GM12865 (cell line): Measurements from ENCODE around the gene SAFB.

Experiments
- DNase-seq: peaks from one replicate; pipeline ENCODE4 v3.0.0; 2010; ENCODE audit warnings: low read depth
- H3K4me3 ChIP-seq: 2 replicates; pipeline ENCODE4 v1.5.1; 2011; ENCODE audit warnings: mild to moderate bottlenecking, low read depth, low read length, control low read depth
- TF ChIP-seq, protein P1 (sequence below): IDR thresholded peaks from 2 replicates; pipeline ENCODE4 v1.5.1; 2011; ENCODE audit warnings: low read length, control low read depth, low read depth, inconsistent platforms; ENCODE audit not compliant: insufficient read depth; ENCODE audit errors: missing control alignments

The SAFB gene

DNA sequence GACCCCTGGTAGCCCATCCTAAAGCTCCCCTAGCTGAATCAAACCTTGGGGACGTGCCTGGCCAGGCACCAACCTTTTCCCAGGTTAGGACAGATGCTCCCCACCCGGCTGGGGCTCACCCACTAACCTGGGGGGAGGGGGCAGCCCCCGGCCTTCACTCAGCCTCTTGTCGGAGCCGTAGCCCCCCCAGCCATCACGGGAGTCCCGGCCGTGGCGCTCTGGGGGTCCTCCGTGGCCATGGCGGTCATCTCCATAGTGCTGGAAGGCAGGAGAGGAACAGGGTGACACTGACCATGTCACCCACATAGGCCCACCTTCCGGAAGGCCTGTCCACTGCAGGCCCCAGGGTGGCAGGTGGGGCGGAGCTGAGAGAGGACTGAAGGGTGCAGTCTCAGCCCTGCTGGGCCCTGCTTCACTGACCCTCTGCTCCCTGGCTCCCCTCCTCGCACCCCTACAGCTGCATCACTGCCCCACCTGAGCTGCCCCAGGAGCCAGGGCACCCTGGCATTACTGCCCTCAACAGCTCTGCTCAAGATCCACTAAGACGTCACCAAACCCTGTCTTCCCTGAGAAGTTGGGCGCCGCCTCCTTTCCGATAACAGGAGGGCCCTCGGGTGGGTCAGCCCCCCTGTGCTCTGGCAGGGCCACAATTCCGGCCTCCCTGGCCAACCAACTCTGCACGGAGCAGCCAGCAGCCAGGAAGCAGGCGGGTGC is 32.6 kb upstream of the SAFB start:
- no peak for DNase-seq
- H3K4me3 ChIP-seq = no peak overlapping the region
- TF ChIP-seq, protein P1, sequence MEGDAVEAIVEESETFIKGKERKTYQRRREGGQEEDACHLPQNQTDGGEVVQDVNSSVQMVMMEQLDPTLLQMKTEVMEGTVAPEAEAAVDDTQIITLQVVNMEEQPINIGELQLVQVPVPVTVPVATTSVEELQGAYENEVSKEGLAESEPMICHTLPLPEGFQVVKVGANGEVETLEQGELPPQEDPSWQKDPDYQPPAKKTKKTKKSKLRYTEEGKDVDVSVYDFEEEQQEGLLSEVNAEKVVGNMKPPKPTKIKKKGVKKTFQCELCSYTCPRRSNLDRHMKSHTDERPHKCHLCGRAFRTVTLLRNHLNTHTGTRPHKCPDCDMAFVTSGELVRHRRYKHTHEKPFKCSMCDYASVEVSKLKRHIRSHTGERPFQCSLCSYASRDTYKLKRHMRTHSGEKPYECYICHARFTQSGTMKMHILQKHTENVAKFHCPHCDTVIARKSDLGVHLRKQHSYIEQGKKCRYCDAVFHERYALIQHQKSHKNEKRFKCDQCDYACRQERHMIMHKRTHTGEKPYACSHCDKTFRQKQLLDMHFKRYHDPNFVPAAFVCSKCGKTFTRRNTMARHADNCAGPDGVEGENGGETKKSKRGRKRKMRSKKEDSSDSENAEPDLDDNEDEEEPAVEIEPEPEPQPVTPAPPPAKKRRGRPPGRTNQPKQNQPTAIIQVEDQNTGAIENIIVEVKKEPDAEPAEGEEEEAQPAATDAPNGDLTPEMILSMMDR = no peak

DNA sequence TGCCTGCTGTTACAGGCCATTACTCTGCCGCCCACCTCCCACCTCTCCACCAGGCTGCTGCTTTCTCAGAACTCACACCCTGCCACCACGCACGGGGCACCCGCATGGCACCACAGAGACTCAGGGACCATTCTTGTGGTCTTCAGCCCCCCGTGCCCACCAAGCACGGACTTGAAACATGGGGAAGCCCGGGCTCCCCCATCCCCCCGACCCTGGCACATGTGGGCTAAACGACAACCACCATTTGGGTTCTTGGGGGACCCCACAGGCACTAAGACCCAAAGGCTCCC is 32.1 kb upstream of the SAFB start:
- no peak for DNase-seq
- H3K4me3 ChIP-seq = no peak overlapping the region
- TF ChIP-seq, protein P1 = no peak

DNA sequence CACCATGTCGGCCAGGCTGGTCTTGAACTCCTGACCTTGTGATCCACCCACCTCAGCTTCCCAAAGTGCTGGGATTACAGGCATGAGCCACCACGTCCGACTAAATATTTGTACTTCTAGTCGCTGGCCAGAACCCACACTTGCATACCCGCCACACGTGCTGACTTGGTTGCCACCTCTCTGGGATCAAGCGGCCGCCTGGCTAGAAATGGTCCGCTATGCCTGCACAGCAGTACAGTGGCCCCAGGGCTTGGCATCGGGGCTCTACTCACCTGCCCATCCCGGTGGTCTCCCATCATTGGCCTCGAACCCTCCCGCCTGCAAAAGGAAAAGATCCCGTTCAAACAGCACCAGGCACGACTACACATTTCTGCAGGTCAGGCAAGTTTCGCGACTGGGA is 31.4 kb upstream of the SAFB start:
- TF ChIP-seq, protein P1 = no peak
- H3K4me3 ChIP-seq = no peak overlapping the region
- DNase-seq = no peak

DNA sequence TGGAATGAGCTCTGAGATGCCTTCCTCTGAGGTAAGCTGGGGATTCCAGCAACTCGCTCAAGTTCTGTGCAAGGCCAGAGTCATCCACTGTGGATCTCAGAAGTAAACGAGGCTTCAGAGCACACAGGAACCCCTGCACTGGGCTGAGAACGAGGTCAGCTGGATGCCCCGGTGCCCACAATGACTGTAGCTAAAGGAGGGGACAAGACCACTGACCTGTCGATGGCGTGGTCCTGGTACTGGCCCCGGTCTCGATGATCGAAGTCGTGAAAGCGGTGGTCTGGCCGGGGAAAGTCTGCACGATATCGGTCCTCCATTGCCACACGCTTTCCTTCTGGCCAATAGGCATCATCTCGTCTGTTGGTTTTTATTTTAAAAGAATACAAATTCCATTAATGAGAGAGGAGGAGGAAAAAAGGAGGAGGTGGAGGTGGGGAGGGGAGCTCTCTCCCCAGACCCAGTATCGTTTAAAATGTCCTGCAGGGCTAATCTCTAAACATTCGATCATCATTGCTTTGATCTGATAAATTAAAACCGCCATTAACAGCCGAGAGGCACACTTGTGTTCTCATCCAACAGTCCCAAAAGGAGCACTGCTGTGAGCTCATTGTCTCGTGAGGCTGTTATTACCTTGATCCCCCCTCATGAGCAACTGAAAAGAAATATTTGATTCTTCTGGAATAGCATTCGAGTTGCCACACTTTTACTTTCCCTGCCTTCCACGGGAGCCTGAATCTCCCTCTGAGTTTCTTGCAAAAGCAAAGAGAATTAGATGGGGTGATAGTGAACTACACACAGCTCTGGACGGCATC is 30.1 kb upstream of the SAFB start:
- DNase-seq = no peak
- TF ChIP-seq, protein P1 = no peak
- no peak overlapping the region for H3K4me3 ChIP-seq

GRCh38 chr19:5593343-5594255 is 29.3 kb upstream of the SAFB start:
- no peak overlapping the region for H3K4me3 ChIP-seq
- TF ChIP-seq, protein P1 = no peak
- DNase-seq = no peak

GRCh38 chr19:5594521-5594950 is 28.3 kb upstream of the SAFB start:
- DNase-seq = no peak
- TF ChIP-seq, protein P1 = no peak
- no peak overlapping the region for H3K4me3 ChIP-seq
